GM12878 (cell line): Measurements from ENCODE around the gene MAX. TPM values are rescaled to one million over a fixed set of nuclear protein-coding genes. Genes with fewer than 3 reads are reported as not detected.

Source experiments
- ATAC-seq: fragments of 200-7000 bp; cut with Tn5 transposase; 3 replicates; pipeline ENCODE4 v1.9.1; 2020; ENCODE audit warnings: mild to moderate bottlenecking, moderate library complexity
- BruUV-seq: library from RNA; stranded (reverse); fragments of 400-500 nt; replicated peaks from 2 replicates; lab custom pipeline; 2021; lab: Mats Ljungman, UMichigan
- CTCF ChIA-PET: fragments of 300-600 bp; sonication (Branson Sonifier 250); formaldehyde crosslinking; extraction: SDS; loops from one replicate; lab custom pipeline; 2021; ENCODE audit warnings: inconsistent platforms; lab: Yijun Ruan, JAX
- POLR2A ChIA-PET: fragments of 350-600 bp; formaldehyde crosslinking; extraction: SDS; loops from one replicate; lab custom pipeline; 2021; ENCODE audit warnings: inconsistent platforms; lab: Charles Lee
- RAD21 ChIA-PET: fragments of 300-600 bp; sonication (Branson Sonifier 250); formaldehyde crosslinking; loops from one replicate; lab custom pipeline; 2023; ENCODE audit warnings: antibody characterized with exemption; ENCODE audit not compliant: unreplicated experiment; lab: Charles Lee
- SMC1A ChIA-PET: fragments of 300-600 bp; sonication (Branson Sonifier 250); formaldehyde crosslinking; loops from one replicate; lab custom pipeline; 2023; ENCODE audit not compliant: unreplicated experiment, uncharacterized antibody; lab: Charles Lee
- DNase-seq: peaks from one replicate; pipeline ENCODE4 v3.0.0-alpha.2; 2011; ENCODE audit warnings: low read depth, low spot score
- FAIRE-seq: peaks from 3 replicates; lab custom pipeline; 2011; peaks lifted over from hg19 to GRCh38; lab: Jason Lieb, UNC
- H2AFZ ChIP-seq: 2 replicates; pipeline ENCODE4 v1.6.0; 2011; ENCODE audit warnings: low read depth, low read length, control low read depth; ENCODE audit not compliant: control insufficient read depth
- H3K27ac ChIP-seq: 2 replicates; pipeline ENCODE4 v1.5.1; 2011; ENCODE audit warnings: control low read depth; ENCODE audit not compliant: control insufficient read depth, insufficient read depth
- H3K27me3 ChIP-seq, 2 experiments: replicated peaks in 1 of 2; 2 replicates each; pipeline versions ENCODE4 v1.6.0 to v1.6.1; 2011; ENCODE audit warnings: low read length in 1 of 2; ENCODE audit not compliant: control insufficient read depth in 2 of 2, insufficient read depth in 2 of 2
- H3K36me3 ChIP-seq, 2 experiments: 2 replicates each; pipeline ENCODE4 v1.5.1; 2011; ENCODE audit warnings: low read length in 1 of 2; ENCODE audit not compliant: control insufficient read depth in 2 of 2, insufficient read depth in 2 of 2
- H3K4me1 ChIP-seq: 2 replicates; pipeline ENCODE4 v1.6.1; 2011; ENCODE audit warnings: mild to moderate bottlenecking, low read length, moderate library complexity, mixed read lengths; ENCODE audit not compliant: control insufficient read depth, insufficient read depth
- H3K4me2 ChIP-seq: 2 replicates; pipeline ENCODE4 v1.6.0; 2011; ENCODE audit warnings: control low read depth; ENCODE audit not compliant: control insufficient read depth, insufficient read depth
- H3K4me3 ChIP-seq: fragments of 200-600 bp; sonication (generic); 2 replicates; pipeline ENCODE4 v1.5.1; 2016
- H3K79me2 ChIP-seq: 2 replicates; pipeline ENCODE4 v1.6.0; 2011; ENCODE audit warnings: low read length; ENCODE audit not compliant: control insufficient read depth, insufficient read depth
- H3K9ac ChIP-seq: 2 replicates; pipeline ENCODE4 v1.8.0; 2011; ENCODE audit warnings: low read length, control low read depth, mixed read lengths; ENCODE audit not compliant: control insufficient read depth, insufficient read depth
- H3K9me3 ChIP-seq: replicated peaks from 3 replicates; pipeline ENCODE4 v1.5.1; 2011; ENCODE audit warnings: mild to moderate bottlenecking, low read length; ENCODE audit not compliant: control insufficient read depth, insufficient read depth
- H4K20me1 ChIP-seq: 2 replicates; pipeline ENCODE4 v1.6.0; 2011; ENCODE audit not compliant: control insufficient read depth, insufficient read depth
- BCL3 ChIP-seq: IDR thresholded peaks from 2 replicates; pipeline ENCODE4 v1.6.1; 2011; ENCODE audit warnings: borderline replicate concordance, low read depth, mild to moderate bottlenecking, moderate library complexity, low read length; ENCODE audit not compliant: insufficient read depth, poor library complexity, severe bottlenecking
- BHLHE40 ChIP-seq, 2 experiments: fragments of 450-650 bp in 1 of 2; IDR thresholded peaks; 2 replicates each; pipeline ENCODE4 v1.6.1; 2011 to 2017; ENCODE audit warnings: low read depth in 2 of 2, borderline replicate concordance in 1 of 2, improper control_type of control experiment in 1 of 2, low read length in 1 of 2, mild to moderate bottlenecking in 1 of 2
- CTCF ChIP-seq, 3 experiments: IDR thresholded peaks in 2 of 3; conservative IDR thresholded peaks in 1 of 3; 2 replicates each; pipeline ENCODE4 v1.5.1; 2011; ENCODE audit warnings: low read depth in 3 of 3, low read length in 3 of 3, mild to moderate bottlenecking in 3 of 3, control low read depth in 2 of 3, moderate library complexity in 2 of 3, inconsistent platforms in 1 of 3, mixed read lengths in 1 of 3; ENCODE audit not compliant: control insufficient read depth in 2 of 3, insufficient read depth in 1 of 3; ENCODE audit errors: extremely low read depth in 1 of 3
- EP300 ChIP-seq, 2 experiments: fragments of 150-350 bp in 1 of 2; IDR thresholded peaks; 2 replicates each; pipeline ENCODE4 v1.6.1; 2011 to 2012; ENCODE audit warnings: low read depth in 2 of 2, low read length in 2 of 2, borderline replicate concordance in 1 of 2, improper control_type of control experiment in 1 of 2, inconsistent platforms in 1 of 2; ENCODE audit not compliant: control insufficient read depth in 1 of 2
- JUNB ChIP-seq: IDR thresholded peaks from 2 replicates; pipeline ENCODE4 v1.6.1; 2016; ENCODE audit warnings: antibody characterized with exemption, mild to moderate bottlenecking
- NFYA ChIP-seq: IDR thresholded peaks from 2 replicates; pipeline ENCODE4 v1.6.1; 2011; ENCODE audit warnings: low read depth, mild to moderate bottlenecking, low read length, improper control_type of control experiment, borderline replicate concordance
- NKRF ChIP-seq: fragments of 450-650 bp; conservative IDR thresholded peaks from 2 replicates; pipeline ENCODE4 v1.6.1; 2017; ENCODE audit warnings: mild to moderate bottlenecking, moderate library complexity
- ZNF274 ChIP-seq: IDR thresholded peaks from one replicate; pipeline ENCODE4 v1.8.0; 2011; ENCODE audit not compliant: insufficient read length, insufficient read depth
- WGBS: methylation state at CpG from one replicate; pipeline ENCODE4 v1.1.6; 2016; ENCODE audit warnings: low lambda C conversion rate; ENCODE audit not compliant: insufficient replicate concordance, insufficient coverage; ENCODE audit errors: missing lambda C conversion rate; 5-methylcytosine and 5-hydroxymethylcytosine counted together
- in situ Hi-C: fragments of 300-500 bp; cut with MboI; formaldehyde crosslinking; loops from 9 replicates; pipeline ENCODE4 v1.14.3; 2018; ENCODE audit warnings: mixed read lengths
- intact Hi-C: fragments of 100-400 bp; cut with micrococcal nuclease; formaldehyde crosslinking; loops from one replicate; pipeline ENCODE4 v1.14.2; 2022; ENCODE audit not compliant: unreplicated experiment
- polyA plus RNA-seq, 11 experiments: library from polyadenylated mRNA; depleted of rRNA in 4 of 11; unstranded in 6 of 11; stranded (reverse) in 5 of 11; fragments of >200 nt; fragmentation: Nextera tagmentation in 4 of 11; fragmentation: Illumina TruSeq in 1 of 11; extraction: Ambion mirVana in 4 of 11; extraction: Trizol in 1 of 11; gene quantifications; 1 replicate in 1 of 11; 2 replicates in 10 of 11; pipeline versions ENCODE4 v1.2.1 to v1.2.3, GENCODE V29; 2011 to 2016; ENCODE audit warnings: inconsistent platforms in 2 of 11, missing spikeins in 2 of 11, low read depth in 1 of 11
- total RNA-seq, 4 experiments: library from RNA; depleted of rRNA in 3 of 4; stranded (reverse); fragments of >200 nt in 3 of 4; fragmentation: Illumina TruSeq in 1 of 4; extraction: Trizol in 1 of 4; gene quantifications; 2 replicates each; pipeline versions ENCODE4 v1.2.1 to v1.2.3, GENCODE V29; 2013 to 2021

MAX gene
- total and polyA plus RNA-seq, 10 of the 15 experiments (the other 5 are each of a cell fraction or from before 2014, with no cell fraction given) = 21.5 to 122 (median 67.5) TPM

- SMC1A ChIA-PET = no interaction called here
- H4K20me1 ChIP-seq = no peaks in the 10 kb centered on the region
- no peaks in the 10 kb centered on the region for H3K36me3 ChIP-seq
- no peaks in the 10 kb centered on the region; the same call in 2 of the 3 replicates for H3K9me3 ChIP-seq
- no TSS peak for BruUV-seq
- CTCF ChIA-PET = interaction anchor here (0.6 kb wide), 1 partner anchor 219 kb away, joined by 3 read pairs; no protein-coding TSS in a partner anchor
- 92% methylated on average over 6 of the region's 6 CpGs for WGBS
- no peaks in the 10 kb centered on the region for H3K27me3 ChIP-seq
- ATAC-seq = no peak
- TF ChIP-seq BHLHE40 (IDR thresholded peaks at IDR 0.05; ENCODE audit: borderline replicate concordance in 1 of 2, low read depth in 2 of 2, low read length in 1 of 2) (no peak), NFYA (no peak)
- no peak for DNase-seq
- intact Hi-C loops = no loop called here
- RAD21 ChIA-PET = no interaction called here
- no peak overlapping the region for H3K4me2 ChIP-seq
- peaks cover 9% of the 10 kb centered on the region for H3K4me1 ChIP-seq
- in situ Hi-C loops = no loop called here
- no peaks in the 10 kb centered on the region for H3K79me2 ChIP-seq
- POLR2A ChIA-PET = no interaction called here
- H3K27ac ChIP-seq = no peak overlapping the region
- FAIRE-seq = no peak
- H2AFZ ChIP-seq = no peak overlapping the region
- H3K9ac ChIP-seq = no peak overlapping the region
- H3K4me3 ChIP-seq = no peak overlapping the region
Observed at GRCh38 chr14:65151609-65151956, 49.3 kb upstream of the MAX start.

GRCh38 chr14:65150898-65151608, 48.7 kb upstream of the MAX start:
- Histone ChIP-seq H2AFZ (no peak overlapping the region), H3K79me2 (no peaks in the 10 kb centered on the region), H4K20me1 (no peaks in the 10 kb centered on the region), H3K27ac (no peak overlapping the region), H3K9ac (no peak overlapping the region), H3K9me3 (no peaks in the 10 kb centered on the region; the same call in 2 of the 3 replicates), H3K27me3 (no peaks in the 10 kb centered on the region), H3K4me3 (no peak overlapping the region), H3K4me1 (peaks cover 3% of the 10 kb centered on the region; the same call in 1 of the 2 replicates), H3K4me2 (no peak overlapping the region), H3K36me3 (no peaks in the 10 kb centered on the region)
- ChIA-PET SMC1A (no interaction called here), RAD21 (no interaction called here), POLR2A (no interaction called here), CTCF (interaction anchor here (0.6 kb wide), 1 partner anchor 218 kb away, joined by 3 read pairs; no protein-coding TSS in a partner anchor)
- 79% methylated on average over 8 of the region's 8 CpGs for WGBS
- no peak for ATAC-seq
- no TSS peak for BruUV-seq
- in situ Hi-C loops (no loop called here), intact Hi-C loops (no loop called here)
- no peak for DNase-seq
- FAIRE-seq = no peak
- TF ChIP-seq ZNF274 (no peak), JUNB (no peak), NKRF (no peak), EP300 (IDR thresholded peaks at IDR 0.05; ENCODE audit: borderline replicate concordance in 1 of 2, control insufficient read depth in 1 of 2, low read depth in 2 of 2, low read length in 2 of 2) (no peak), CTCF (IDR thresholded peaks at IDR 0.05 in 2 of 3, conservative IDR thresholded peaks at IDR 0.05 in 1 of 3; ENCODE audit: control insufficient read depth in 2 of 3, extremely low read depth in 1 of 3, insufficient read depth in 1 of 3, low read depth in 3 of 3, low read length in 3 of 3) (no peak), BCL3 (no peak)
